NB4 (cell line): ENCODE measurements around the gene UBASH3A.
A peak's percentile ranks its signal among the peaks of the same experiment; 100 is the strongest.

ENCODE experiments used
- DNase-seq: peaks from one replicate; pipeline ENCODE4 v3.0.0; 2010; ENCODE audit warnings: low read depth
- H3K4me3 ChIP-seq: one replicate; pipeline ENCODE4 v1.5.1; 2011; ENCODE audit warnings: mild to moderate bottlenecking, low read depth, low read length, moderate library complexity
- CTCF ChIP-seq: IDR thresholded peaks from one replicate; pipeline ENCODE4 v1.5.1; 2012; ENCODE audit warnings: low read depth, low read length
- MAX ChIP-seq: IDR thresholded peaks from 2 replicates; pipeline ENCODE4 v1.6.1; 2011; ENCODE audit warnings: low read depth, low read length
- MYC ChIP-seq: IDR thresholded peaks from 2 replicates; pipeline ENCODE4 v1.6.1; 2011; ENCODE audit warnings: low read depth, low read length
- POLR2A ChIP-seq: IDR thresholded peaks from 2 replicates; pipeline ENCODE4 v1.6.1; 2011; ENCODE audit warnings: mild to moderate bottlenecking; ENCODE audit not compliant: insufficient read length; ENCODE audit errors: extremely low read depth

Gene UBASH3A

GRCh38 chr21:42376338-42376982 is 27.2 kb upstream of the UBASH3A start:
- DNase-seq: peak; percentile 54
- TF ChIP-seq POLR2A: no peak
- no peak for TF ChIP-seq MYC
- peak; percentile 43 for TF ChIP-seq CTCF
- H3K4me3 ChIP-seq: no peak overlapping the region

- DNase-seq: no peak
- TF ChIP-seq MYC: no peak
- no peak for TF ChIP-seq MAX
- no peak for TF ChIP-seq CTCF
- TF ChIP-seq POLR2A: no peak
- H3K4me3 ChIP-seq: no peak overlapping the region
Observed at GRCh38 chr21:42377211-42377950, 26.3 kb upstream of the UBASH3A start.

GRCh38 chr21:42377951-42378340 is 25.8 kb upstream of the UBASH3A start:
- H3K4me3 ChIP-seq: no peak overlapping the region
- no peak for TF ChIP-seq POLR2A
- no peak for TF ChIP-seq MAX
- TF ChIP-seq MYC: no peak
- DNase-seq: no peak

GRCh38 chr21:42378418-42378817 is 25.3 kb upstream of the UBASH3A start:
- TF ChIP-seq POLR2A (no peak), MAX (no peak), CTCF (no peak), MYC (no peak)
- H3K4me3 ChIP-seq: no peak overlapping the region
- DNase-seq: no peak

- no peak for DNase-seq
- no peak for TF ChIP-seq MAX
- no peak overlapping the region for H3K4me3 ChIP-seq
Observed at GRCh38 chr21:42379426-42380215, 24.1 kb upstream of the UBASH3A start.

GRCh38 chr21:42381347-42381984 is 22.2 kb upstream of the UBASH3A start:
- TF ChIP-seq CTCF (peak; percentile 98), POLR2A (no peak)
- no peak overlapping the region for H3K4me3 ChIP-seq
- peak; percentile 70 for DNase-seq
